LNCaP clone FGC (cell line): ENCODE results near the gene NOX1.
"Not testable (repeated sequence)": the region's sequence is repeated elsewhere in the genome, so short reads cannot be mapped to it uniquely, and the experiment has no call there.

Source experiments
- DNase-seq: peaks from one replicate; pipeline ENCODE4 v3.0.0-alpha.2; 2011; ENCODE audit warnings: low read depth
- H3K4me3 ChIP-seq: 2 replicates; pipeline ENCODE4 v1.5.1; 2011; ENCODE audit warnings: mild to moderate bottlenecking, low read depth, low read length, control low read depth
- CTCF ChIP-seq: IDR thresholded peaks from 2 replicates; pipeline ENCODE4 v1.5.1; 2012; ENCODE audit warnings: mild to moderate bottlenecking; ENCODE audit not compliant: control insufficient read depth, insufficient read depth; ENCODE audit errors: extremely low read depth

The NOX1 gene

GRCh38 chrX:100798484-100799214 is 75.5 kb downstream of the NOX1 start:
- H3K4me3 ChIP-seq, result no peak overlapping the region
- no peak for DNase-seq
- TF ChIP-seq CTCF, result no peak

- DNase-seq, result no peak
- TF ChIP-seq CTCF, result no peak
- H3K4me3 ChIP-seq, result no peak overlapping the region
These were observed 76.8 kb downstream of the NOX1 start for GRCh38 chrX:100797359-100797758.

- not testable (repeated sequence) for DNase-seq, H3K4me3 ChIP-seq
These were observed 77.8 kb downstream of the NOX1 start for GRCh38 chrX:100796371-100796770.
